SK-N-SH (cell line): ENCODE results near the gene PEG3. TPM values are rescaled to one million over a fixed set of nuclear protein-coding genes. Genes with fewer than 3 reads are reported as not detected.

ENCODE experiments used
- CTCF ChIA-PET: fragments of 300-600, 350-600 bp; formaldehyde crosslinking; extraction: SDS; loops from one replicate; lab custom pipeline; 2021; lab: Yijun Ruan, JAX
- POLR2A ChIA-PET: fragments of 350-600 bp; sonication (Branson Sonifier 250); formaldehyde crosslinking; extraction: SDS; loops from one replicate; lab custom pipeline; 2020; ENCODE audit warnings: antibody characterized with exemption, inconsistent platforms; lab: Yijun Ruan, JAX
- DNase-seq: peaks from one replicate; pipeline ENCODE4 v3.0.0; 2012
- H2AFZ ChIP-seq: fragments of 200-600 bp; sonication (generic); 2 replicates; pipeline ENCODE4 v1.8.1; 2016; ENCODE audit warnings: antibody characterized with exemption, mild to moderate bottlenecking, low read depth
- H3F3A ChIP-seq: fragments of 200-600 bp; sonication (generic); replicated peaks from 2 replicates; pipeline ENCODE3; 2016; ENCODE audit warnings: antibody characterized with exemption, mild to moderate bottlenecking; ENCODE audit not compliant: insufficient read depth
- H3K27ac ChIP-seq, 2 experiments: fragments of 200-500 bp in 1 of 2; fragments of 200-600 bp in 1 of 2; sonication (Bioruptor generic) in 1 of 2; sonication (generic), shearing (Covaris generic) in 1 of 2; 2 replicates each; pipeline versions ENCODE4 v1.5.1 to v1.6.1; 2014 to 2016; ENCODE audit warnings: low read depth in 2 of 2, inconsistent platforms in 1 of 2, low read length in 1 of 2, mild to moderate bottlenecking in 1 of 2, mixed read lengths in 1 of 2
- H3K27me3 ChIP-seq: fragments of 200-600 bp; sonication (generic), shearing (Covaris generic); 2 replicates; pipeline ENCODE4 v1.6.1; 2016; ENCODE audit warnings: mixed run types; ENCODE audit not compliant: insufficient read depth
- H3K36me3 ChIP-seq, 2 experiments: fragments of 200-500 bp in 1 of 2; fragments of 200-600 bp in 1 of 2; sonication (Bioruptor generic) in 1 of 2; sonication (generic) in 1 of 2; replicated peaks in 1 of 2; 2 replicates each; pipeline versions ENCODE3 to v1.5.1; 2014 to 2016; ENCODE audit warnings: low read length in 1 of 2, mild to moderate bottlenecking in 1 of 2; ENCODE audit not compliant: insufficient read depth in 2 of 2, control insufficient read depth in 1 of 2
- H3K4me1 ChIP-seq, 2 experiments: fragments of 200-500 bp in 1 of 2; fragments of 200-600 bp in 1 of 2; sonication (Bioruptor generic) in 1 of 2; sonication (generic), shearing (Covaris generic) in 1 of 2; 2 replicates each; pipeline versions ENCODE4 v1.5.1 to v1.6.1; 2014 to 2016; ENCODE audit warnings: low read depth in 1 of 2, low read length in 1 of 2, mixed run types in 1 of 2; ENCODE audit not compliant: insufficient read depth in 2 of 2, control insufficient read depth in 1 of 2
- H3K4me2 ChIP-seq: fragments of 200-600 bp; sonication (generic), shearing (Covaris generic); 2 replicates; pipeline ENCODE4 v1.6.1; 2017; ENCODE audit warnings: mixed run types
- H3K4me3 ChIP-seq, 2 experiments: fragments of 200-500 bp in 1 of 2; fragments of 200-600 bp in 1 of 2; sonication (Bioruptor generic) in 1 of 2; sonication (generic), shearing (Covaris generic) in 1 of 2; 2 replicates each; pipeline versions ENCODE4 v1.5.1 to v1.8.1; 2014 to 2016; ENCODE audit warnings: low read depth in 2 of 2, inconsistent platforms in 1 of 2, low read length in 1 of 2, mild to moderate bottlenecking in 1 of 2, mixed read lengths in 1 of 2, moderate library complexity in 1 of 2
- H3K79me2 ChIP-seq: fragments of 200-600 bp; sonication (generic); 2 replicates; pipeline ENCODE4 v1.8.1; 2017; ENCODE audit warnings: mild to moderate bottlenecking; ENCODE audit not compliant: insufficient read depth
- H3K9ac ChIP-seq: fragments of 200-600 bp; sonication (generic); 2 replicates; pipeline ENCODE4 v1.6.1; 2017; ENCODE audit warnings: mixed run types
- H3K9me2 ChIP-seq: fragments of 200-600 bp; sonication (generic); 2 replicates; pipeline ENCODE4 v1.6.1; 2017; ENCODE audit warnings: mixed run types
- H3K9me3 ChIP-seq: fragments of 200-600 bp; sonication (generic); 2 replicates; pipeline ENCODE4 v1.6.1; 2017; ENCODE audit warnings: mixed run types, mild to moderate bottlenecking, moderate library complexity
- H4K20me1 ChIP-seq: fragments of 200-600 bp; sonication (generic); 2 replicates; pipeline ENCODE4 v1.6.1; 2017; ENCODE audit warnings: mild to moderate bottlenecking, mixed run types; ENCODE audit not compliant: insufficient read depth
- EP300 ChIP-seq, 2 experiments: IDR thresholded peaks; 2 replicates each; pipeline versions ENCODE4 v1.4.0 to v1.6.1; 2012; ENCODE audit warnings: borderline replicate concordance in 1 of 2, low read depth in 1 of 2, low read length in 1 of 2
- FOXJ3 ChIP-seq: sonication (generic); formaldehyde crosslinking; IDR thresholded peaks from 2 replicates; pipeline ENCODE4 v1.5.1; 2020; ENCODE audit warnings: mild to moderate bottlenecking, missing genetic modification reagents
- GABPA ChIP-seq: IDR thresholded peaks from 2 replicates; pipeline ENCODE4 v1.4.0; 2012; ENCODE audit warnings: low read depth, mild to moderate bottlenecking
- GATA2 ChIP-seq: sonication (generic); formaldehyde crosslinking; IDR thresholded peaks from 2 replicates; pipeline ENCODE4 v1.5.0; 2020; ENCODE audit warnings: mild to moderate bottlenecking, missing genetic modification reagents
- MEF2A ChIP-seq: IDR thresholded peaks from 2 replicates; pipeline ENCODE4 v1.4.0; 2012; ENCODE audit warnings: low read depth, borderline replicate concordance
- MXI1 ChIP-seq: IDR thresholded peaks from 2 replicates; pipeline ENCODE4 v1.6.1; 2012; ENCODE audit warnings: mild to moderate bottlenecking, low read depth, low read length, improper control_type of control experiment
- REST ChIP-seq: IDR thresholded peaks from 2 replicates; pipeline ENCODE4 v1.6.1; 2012; ENCODE audit warnings: mild to moderate bottlenecking, low read depth, low read length, moderate library complexity
- RXRA ChIP-seq: IDR thresholded peaks from 2 replicates; pipeline ENCODE4 v1.4.0; 2012; ENCODE audit warnings: low read depth, mild to moderate bottlenecking, borderline replicate concordance
- TCF12 ChIP-seq: IDR thresholded peaks from 2 replicates; pipeline ENCODE4 v1.4.0; 2012
- USF2 ChIP-seq: fragments of 150-350 bp; IDR thresholded peaks from 2 replicates; pipeline ENCODE4 v1.6.1; 2017; ENCODE audit warnings: antibody characterized with exemption, low read length, low read depth, borderline replicate concordance
- YY1 ChIP-seq: IDR thresholded peaks from 2 replicates; pipeline ENCODE4 v1.4.0; 2012; ENCODE audit warnings: low read depth, mild to moderate bottlenecking
- WGBS: methylation state at CpG from one replicate; pipeline ENCODE4 v1.1.6; 2017; ENCODE audit warnings: low lambda C conversion rate; 5-methylcytosine and 5-hydroxymethylcytosine counted together
- polyA plus RNA-seq, 3 experiments: library from polyadenylated mRNA; depleted of rRNA; stranded (reverse); fragments of >200 nt; gene quantifications; 2 replicates each; pipeline ENCODE4 v1.2.3, GENCODE V29; 2012
- TF ChIP-seq, protein P1 (sequence below): fragments of 150-350 bp; IDR thresholded peaks from 2 replicates; pipeline ENCODE4 v1.6.1; 2016; ENCODE audit warnings: mild to moderate bottlenecking, low read depth, low read length
- TF ChIP-seq, protein P2 (sequence below): IDR thresholded peaks from 2 replicates; pipeline ENCODE4 v1.4.0; 2012; ENCODE audit warnings: low read depth, borderline replicate concordance

The PEG3 gene
- polyA plus RNA-seq, 1 of the 3 experiments (the other 2 are of a cell fraction): 0.12 TPM

DNA sequence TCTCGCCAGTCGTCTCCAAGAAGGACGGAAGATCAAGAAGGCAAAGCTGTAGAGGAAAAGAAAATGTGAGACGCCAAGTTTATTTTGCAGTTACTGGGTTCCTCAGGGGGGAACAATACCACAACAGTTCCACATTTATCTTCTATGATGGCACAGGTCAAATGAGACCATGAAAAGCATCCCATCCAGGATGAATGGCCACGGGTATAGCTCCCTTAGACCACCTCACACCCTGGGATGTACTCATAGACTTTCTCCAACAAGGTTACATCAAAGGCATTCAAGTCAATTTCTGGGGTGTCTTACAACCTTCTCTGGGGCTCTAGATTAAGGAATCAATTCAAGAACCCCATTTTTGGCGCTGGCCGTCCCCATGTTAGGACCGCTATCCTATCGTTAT lies 4.5 kb downstream of the PEG3 start:
- CTCF ChIA-PET: interaction anchor here (3.4 kb wide), 1 partner anchor 87 kb away, joined by 70 read pairs; no protein-coding TSS in a partner anchor

More for the DNA sequence above, 4.5 kb downstream of the PEG3 start:
- no peaks in the 10 kb centered on the region for H3K9me3 ChIP-seq
- POLR2A ChIA-PET: no interaction called here
- H3K27me3 ChIP-seq: no peaks in the 10 kb centered on the region
- no peak overlapping the region for H2AFZ ChIP-seq
- no peak for DNase-seq
- H3K4me2 ChIP-seq: no peak overlapping the region
- no peak overlapping the region for H3K4me3 ChIP-seq
- H4K20me1 ChIP-seq: no peaks in the 10 kb centered on the region
- no peak overlapping the region for H3K9ac ChIP-seq
- 56% methylated on average over 9 of the region's 9 CpGs for WGBS
- no peaks in the 10 kb centered on the region for H3K79me2 ChIP-seq
- H3K27ac ChIP-seq: no peak overlapping the region
- TF ChIP-seq, protein P1, sequence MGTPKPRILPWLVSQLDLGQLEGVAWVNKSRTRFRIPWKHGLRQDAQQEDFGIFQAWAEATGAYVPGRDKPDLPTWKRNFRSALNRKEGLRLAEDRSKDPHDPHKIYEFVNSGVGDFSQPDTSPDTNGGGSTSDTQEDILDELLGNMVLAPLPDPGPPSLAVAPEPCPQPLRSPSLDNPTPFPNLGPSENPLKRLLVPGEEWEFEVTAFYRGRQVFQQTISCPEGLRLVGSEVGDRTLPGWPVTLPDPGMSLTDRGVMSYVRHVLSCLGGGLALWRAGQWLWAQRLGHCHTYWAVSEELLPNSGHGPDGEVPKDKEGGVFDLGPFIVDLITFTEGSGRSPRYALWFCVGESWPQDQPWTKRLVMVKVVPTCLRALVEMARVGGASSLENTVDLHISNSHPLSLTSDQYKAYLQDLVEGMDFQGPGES: no peak
- no peak for TF ChIP-seq RXRA
- TF ChIP-seq EP300 (IDR thresholded peaks at IDR 0.05; ENCODE audit: borderline replicate concordance in 1 of 2, low read depth in 1 of 2, low read length in 1 of 2): no peak
- no peak for TF ChIP-seq FOXJ3 (CRISPR knock-in tag)
- TF ChIP-seq REST: no peak
- TF ChIP-seq MXI1: no peak
- no peak for TF ChIP-seq GABPA
- no peak for TF ChIP-seq GATA2 (CRISPR knock-in tag)
- TF ChIP-seq MEF2A: no peak
- no peak for TF ChIP-seq YY1
- TF ChIP-seq, protein P2, sequence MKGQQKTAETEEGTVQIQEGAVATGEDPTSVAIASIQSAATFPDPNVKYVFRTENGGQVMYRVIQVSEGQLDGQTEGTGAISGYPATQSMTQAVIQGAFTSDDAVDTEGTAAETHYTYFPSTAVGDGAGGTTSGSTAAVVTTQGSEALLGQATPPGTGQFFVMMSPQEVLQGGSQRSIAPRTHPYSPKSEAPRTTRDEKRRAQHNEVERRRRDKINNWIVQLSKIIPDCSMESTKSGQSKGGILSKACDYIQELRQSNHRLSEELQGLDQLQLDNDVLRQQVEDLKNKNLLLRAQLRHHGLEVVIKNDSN: no peak
- TF ChIP-seq USF2: no peak
- TF ChIP-seq TCF12: no peak
- no peaks in the 10 kb centered on the region for H3K9me2 ChIP-seq
- H3K4me1 ChIP-seq: peaks cover 0 to 2% of the 10 kb centered on the region in 2 experiments; a peak in 1 of 4 replicates
- H3F3A ChIP-seq: no peaks in the 10 kb centered on the region
- H3K36me3 ChIP-seq: no peaks in the 10 kb centered on the region
